HCT116 (cell line): ENCODE data around the gene TAF3. TPM values are rescaled to one million over a fixed set of nuclear protein-coding genes. Genes with fewer than 3 reads are reported as not detected.

Source experiments
- ATAC-seq: fragments of 200-7000 bp; cut with Tn5 transposase; 2 replicates; pipeline ENCODE4 v1.9.1; 2020; ENCODE audit warnings: mild to moderate bottlenecking, moderate library complexity
- BruUV-seq: library from RNA; stranded (reverse); fragments of 400-500 nt; replicated peaks from 2 replicates; lab custom pipeline; 2021; lab: Mats Ljungman, UMichigan
- CTCF ChIA-PET: fragments of 300-600 bp; sonication (Branson Sonifier 250); formaldehyde crosslinking; loops from one replicate; lab custom pipeline; 2021; ENCODE audit warnings: antibody characterized with exemption; lab: Charles Lee
- POLR2A ChIA-PET: fragments of 300-600, 350-600 bp; sonication (Branson Sonifier 250); formaldehyde crosslinking; loops from one replicate; lab custom pipeline; 2021; ENCODE audit warnings: antibody characterized with exemption; lab: Charles Lee
- RAD21 ChIA-PET, 2 experiments: fragments of 300-600 bp; sonication (Branson Sonifier 250); formaldehyde crosslinking; loops; one replicate each; lab custom pipeline; 2023; ENCODE audit warnings: low total read pairs in 2 of 2; ENCODE audit not compliant: uncharacterized antibody in 2 of 2, unreplicated experiment in 2 of 2, low non-redundant PET in 1 of 2; lab: Charles Lee
- DNase-seq: peaks from one replicate; pipeline ENCODE4 v3.0.0-alpha.2; 2010; ENCODE audit warnings: low read depth, low spot score
- H2AFZ ChIP-seq: fragments of 200-600 bp; shearing (Covaris generic), sonication (generic); 2 replicates; pipeline ENCODE4 v1.6.1; 2017; ENCODE audit warnings: low read depth, mixed run types, mixed read lengths, antibody characterized with exemption, low read length; ENCODE audit not compliant: poor library complexity, severe bottlenecking
- H3K27ac ChIP-seq: 2 replicates; pipeline ENCODE4 v1.5.1; 2012; ENCODE audit warnings: low read depth, low read length
- H3K27me3 ChIP-seq: fragments of 200-600 bp; sonication (generic); 2 replicates; pipeline ENCODE4 v1.6.1; 2016; ENCODE audit warnings: mixed run types, low read length, mixed read lengths; ENCODE audit not compliant: insufficient read depth
- H3K36me3 ChIP-seq, 2 experiments: fragments of 200-500 bp in 1 of 2; fragments of 200-600 bp in 1 of 2; sonication (Bioruptor generic) in 1 of 2; sonication (generic) in 1 of 2; 2 replicates each; pipeline versions ENCODE4 v1.5.1 to v1.6.1; 2014 to 2016; ENCODE audit warnings: low read length in 2 of 2, inconsistent platforms in 1 of 2, mixed read lengths in 1 of 2, mixed run types in 1 of 2; ENCODE audit not compliant: insufficient read depth in 2 of 2, control insufficient read depth in 1 of 2
- H3K4me1 ChIP-seq, 2 experiments: fragments of 200-600 bp in 1 of 2; sonication (generic) in 1 of 2; 2 replicates each; pipeline versions ENCODE4 v1.5.1 to v1.6.1; 2012 to 2017; ENCODE audit warnings: low read length in 2 of 2, inconsistent platforms in 1 of 2, mild to moderate bottlenecking in 1 of 2, mixed read lengths in 1 of 2, mixed run types in 1 of 2, moderate library complexity in 1 of 2; ENCODE audit not compliant: insufficient read depth in 2 of 2, control insufficient read depth in 1 of 2
- H3K4me2 ChIP-seq: fragments of 200-600 bp; sonication (generic); 2 replicates; pipeline ENCODE4 v1.6.1; 2017; ENCODE audit warnings: mixed run types, low read length, mixed read lengths
- H3K4me3 ChIP-seq, 2 experiments: fragments of 200-600 bp in 1 of 2; sonication (generic) in 1 of 2; replicated peaks in 1 of 2; 2 replicates each; pipeline ENCODE4 v1.5.1; 2011 to 2016; ENCODE audit warnings: low read length in 2 of 2, control low read depth in 1 of 2, low read depth in 1 of 2, mild to moderate bottlenecking in 1 of 2, mixed read lengths in 1 of 2, mixed run types in 1 of 2
- H3K79me2 ChIP-seq: fragments of 200-600 bp; sonication (generic); 2 replicates; pipeline ENCODE4 v1.6.1; 2017; ENCODE audit warnings: mild to moderate bottlenecking, mixed run types, low read length, moderate library complexity, mixed read lengths; ENCODE audit not compliant: insufficient read depth
- H3K9ac ChIP-seq: fragments of 200-600 bp; sonication (generic); 2 replicates; pipeline ENCODE4 v1.6.1; 2016; ENCODE audit warnings: low read length, mixed read lengths
- H3K9me2 ChIP-seq: fragments of 200-600 bp; sonication (generic), shearing (Covaris generic); 2 replicates; pipeline ENCODE4 v1.6.1; 2017; ENCODE audit warnings: mixed run types, mild to moderate bottlenecking, moderate library complexity; ENCODE audit not compliant: insufficient read depth
- H3K9me3 ChIP-seq, 2 experiments: fragments of 200-500 bp in 1 of 2; fragments of 200-600 bp in 1 of 2; sonication (Bioruptor generic) in 1 of 2; sonication (generic) in 1 of 2; 2 replicates each; pipeline ENCODE4 v1.6.1; 2014 to 2017; ENCODE audit warnings: low read length in 2 of 2, mixed read lengths in 2 of 2, inconsistent platforms in 1 of 2, low read depth in 1 of 2, mild to moderate bottlenecking in 1 of 2, mixed run types in 1 of 2, moderate library complexity in 1 of 2; ENCODE audit not compliant: control insufficient read depth in 1 of 2, insufficient read depth in 1 of 2
- H4K20me1 ChIP-seq: fragments of 200-600 bp; sonication (generic), shearing (Covaris generic); 2 replicates; pipeline ENCODE4 v1.6.1; 2017; ENCODE audit warnings: mixed run types, mild to moderate bottlenecking, moderate library complexity; ENCODE audit not compliant: insufficient read depth
- EGR1 ChIP-seq: IDR thresholded peaks from 2 replicates; pipeline ENCODE4 v1.6.1; 2012; ENCODE audit warnings: low read depth
- FOSL1 ChIP-seq: IDR thresholded peaks from 2 replicates; pipeline ENCODE4 v1.6.1; 2012; ENCODE audit warnings: low read depth
- JUND ChIP-seq: IDR thresholded peaks from 2 replicates; pipeline ENCODE4 v1.6.1; 2012
- POLR2AphosphoS5 ChIP-seq: IDR thresholded peaks from 2 replicates; pipeline ENCODE4 v1.6.1; 2011; ENCODE audit warnings: mild to moderate bottlenecking, low read depth, low read length, moderate library complexity
- SIN3A ChIP-seq: IDR thresholded peaks from 2 replicates; pipeline ENCODE4 v1.6.1; 2012; ENCODE audit warnings: low read depth
- SP1 ChIP-seq: IDR thresholded peaks from 2 replicates; pipeline ENCODE4 v1.6.1; 2012; ENCODE audit warnings: low read depth
- TCF7L2 ChIP-seq: IDR thresholded peaks from 2 replicates; pipeline ENCODE4 v1.7.0; 2011; ENCODE audit warnings: borderline replicate concordance, inconsistent platforms; ENCODE audit not compliant: insufficient read depth, insufficient read length; ENCODE audit errors: extremely low read depth
- ZNF274 ChIP-seq: fragments of 200-500 bp; sonication (Bioruptor generic); IDR thresholded peaks from 2 replicates; pipeline ENCODE4 v1.6.1; 2014; ENCODE audit warnings: mild to moderate bottlenecking, low read depth, low read length, inconsistent platforms
- intact Hi-C: fragments of 100-400 bp; cut with micrococcal nuclease; formaldehyde crosslinking; loops from 2 replicates; pipeline ENCODE4 v1.10.0; 2022
- total RNA-seq: library from RNA; stranded (reverse); gene quantifications from one replicate; pipeline ENCODE4 v1.2.1, GENCODE V29; 2021; ENCODE audit not compliant: unreplicated experiment
- TF ChIP-seq, protein P1 (sequence below): IDR thresholded peaks from 2 replicates; pipeline ENCODE4 v1.6.1; 2011; ENCODE audit warnings: mild to moderate bottlenecking, low read length, moderate library complexity; ENCODE audit not compliant: insufficient replicate concordance; ENCODE audit errors: extremely low read depth

TAF3 gene
- total RNA-seq, 1 experiment from 2014 or later = 8.0 TPM

DNA sequence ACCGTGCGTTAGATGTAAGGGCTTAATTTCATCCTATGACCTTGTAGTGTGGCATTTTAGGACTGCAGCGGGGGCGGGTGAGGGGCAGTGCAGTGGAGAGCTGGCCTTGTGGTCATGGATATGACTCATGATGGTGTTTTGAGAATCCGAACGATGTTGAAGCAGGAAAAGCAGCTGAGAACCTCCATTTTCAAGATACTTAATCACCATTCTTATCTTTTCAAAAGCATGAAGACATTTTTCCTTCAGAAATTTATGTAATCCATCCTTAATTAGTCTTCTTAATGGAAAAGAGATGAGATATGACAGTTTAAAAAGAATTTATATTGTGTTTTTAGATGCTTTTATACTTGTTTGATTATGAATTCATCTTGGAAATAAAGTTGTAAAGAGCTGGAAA is 20.7 kb upstream of the TAF3 start:
- Histone ChIP-seq H3K79me2 (peaks cover 66% of the 10 kb centered on the region), H3K9me3 (no peaks in the 10 kb centered on the region), H3K9me2 (no peaks in the 10 kb centered on the region), H2AFZ (no peak overlapping the region), H3K27me3 (no peaks in the 10 kb centered on the region), H4K20me1 (peaks cover 24% of the 10 kb centered on the region; the same call in 1 of the 2 replicates), H3K4me2 (peak overlapping the region; percentile 66), H3K9ac (peak overlapping the region; percentile 13; the same call in 1 of the 2 replicates), H3K4me3 (peak overlapping the region in 1 of 2 experiments; percentile 34; a peak in 1 of 4 replicates), H3K4me1 (peaks cover 12 to 29% of the 10 kb centered on the region in 2 experiments; a peak in 3 of 4 replicates), H3K27ac (no peak overlapping the region), H3K36me3 (peaks cover 28 to 40% of the 10 kb centered on the region in 2 experiments)
- CTCF ChIA-PET = no interaction called here
- POLR2A ChIA-PET = no interaction called here
- BruUV-seq = no TSS peak
- DNase-seq (peak; percentile 49), ATAC-seq (peak; percentile 88)
- RAD21 ChIA-PET = no interaction called here
- TF ChIP-seq FOSL1 (peak; percentile 47; the same call in 1 of the 2 replicates), JUND (peak; percentile 37), SIN3A (no peak), SP1 (peak; percentile 37; the same call in 1 of the 2 replicates), EGR1 (peak; percentile 64)
- intact Hi-C loops = no loop called here

DNA sequence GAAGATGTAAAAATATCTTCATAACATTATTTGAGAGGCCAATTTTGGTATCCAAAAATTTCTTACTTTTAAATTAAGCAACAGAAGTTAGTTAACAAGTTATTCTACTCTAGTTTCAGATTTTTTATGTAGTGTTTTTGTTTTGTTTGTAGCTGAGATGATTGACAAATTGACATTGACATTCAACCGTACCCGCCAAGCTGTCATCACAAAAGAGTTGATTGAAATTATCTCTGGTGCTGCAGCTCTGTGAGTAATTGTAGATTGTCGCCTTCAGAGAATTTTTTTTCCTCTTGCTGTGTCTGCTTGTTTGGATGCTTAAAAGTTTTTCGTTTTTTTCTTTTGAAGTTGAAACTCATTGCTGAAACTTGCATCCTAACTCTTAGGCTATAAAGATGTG is 15.7 kb upstream of the TAF3 start:
- H4K20me1 ChIP-seq = no peaks in the 10 kb centered on the region
- RAD21 ChIA-PET = no interaction called here
- H3K27ac ChIP-seq = no peak overlapping the region
- H3K27me3 ChIP-seq = no peaks in the 10 kb centered on the region
- H3K4me3 ChIP-seq = no peak overlapping the region
- POLR2A ChIA-PET = no interaction called here
- ATAC-seq (no peak), DNase-seq (no peak)
- peaks cover 3 to 5% of the 10 kb centered on the region in 2 experiments; a peak in 3 of 4 replicates for H3K4me1 ChIP-seq
- intact Hi-C loops = no loop called here
- no peaks in the 10 kb centered on the region for H3K9me3 ChIP-seq
- CTCF ChIA-PET = no interaction called here
- H3K4me2 ChIP-seq = no peak overlapping the region
- no peak overlapping the region for H3K9ac ChIP-seq
- H3K9me2 ChIP-seq = no peaks in the 10 kb centered on the region
- TF ChIP-seq, protein P1, sequence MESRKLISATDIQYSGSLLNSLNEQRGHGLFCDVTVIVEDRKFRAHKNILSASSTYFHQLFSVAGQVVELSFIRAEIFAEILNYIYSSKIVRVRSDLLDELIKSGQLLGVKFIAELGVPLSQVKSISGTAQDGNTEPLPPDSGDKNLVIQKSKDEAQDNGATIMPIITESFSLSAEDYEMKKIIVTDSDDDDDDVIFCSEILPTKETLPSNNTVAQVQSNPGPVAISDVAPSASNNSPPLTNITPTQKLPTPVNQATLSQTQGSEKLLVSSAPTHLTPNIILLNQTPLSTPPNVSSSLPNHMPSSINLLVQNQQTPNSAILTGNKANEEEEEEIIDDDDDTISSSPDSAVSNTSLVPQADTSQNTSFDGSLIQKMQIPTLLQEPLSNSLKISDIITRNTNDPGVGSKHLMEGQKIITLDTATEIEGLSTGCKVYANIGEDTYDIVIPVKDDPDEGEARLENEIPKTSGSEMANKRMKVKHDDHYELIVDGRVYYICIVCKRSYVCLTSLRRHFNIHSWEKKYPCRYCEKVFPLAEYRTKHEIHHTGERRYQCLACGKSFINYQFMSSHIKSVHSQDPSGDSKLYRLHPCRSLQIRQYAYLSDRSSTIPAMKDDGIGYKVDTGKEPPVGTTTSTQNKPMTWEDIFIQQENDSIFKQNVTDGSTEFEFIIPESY = no peak
- TF ChIP-seq ZNF274 (no peak), TCF7L2 (no peak), FOSL1 (no peak), POLR2AphosphoS5 (no peak)
- no TSS peak for BruUV-seq
- H2AFZ ChIP-seq = no peak overlapping the region
- H3K79me2 ChIP-seq = peaks cover 33% of the 10 kb centered on the region
- peaks cover 62 to 67% of the 10 kb centered on the region in 2 experiments for H3K36me3 ChIP-seq
